GM12892 (cell line): ENCODE data around the gene SRMS.

ENCODE experiments used
- POLR2A ChIP-seq: IDR thresholded peaks from 2 replicates; pipeline ENCODE4 v1.6.1; 2011; ENCODE audit warnings: low read depth, low read length, control low read depth
- POLR2AphosphoS5 ChIP-seq: IDR thresholded peaks from 2 replicates; pipeline ENCODE4 v1.6.1; 2011; ENCODE audit warnings: low read depth, low read length, control low read depth
- TAF1 ChIP-seq: IDR thresholded peaks from 2 replicates; pipeline ENCODE4 v1.6.1; 2011; ENCODE audit warnings: low read depth, mild to moderate bottlenecking, control low read depth, low read length, borderline replicate concordance

GRCh38 chr20:63518946-63519667 lies 28.4 kb downstream of the SRMS start:
- TF ChIP-seq POLR2A, result no peak
- TF ChIP-seq POLR2AphosphoS5, result no peak
- TF ChIP-seq TAF1, result no peak
